Occipital lobe (tissue), 2 donors: Measurements from ENCODE around the gene GUCY1B1. TPM values are rescaled to one million over a fixed set of nuclear protein-coding genes. Genes with fewer than 3 reads are reported as not detected.
"Not testable (repeated sequence)": the region's sequence is repeated elsewhere in the genome, so short reads cannot be mapped to it uniquely, and the experiment has no call there.

Experiments
- DNase-seq: peaks from one replicate; lab custom pipeline; 2025; lab: John Stamatoyannopoulos, UW
- total RNA-seq: library from RNA; depleted of rRNA; stranded (reverse); fragments of >200 nt; gene quantifications from one replicate; pipeline ENCODE4 v1.2.3, GENCODE V29; 2014

GUCY1B1 gene
- total RNA-seq, 1 donor from 2014 or later, result 60.8 TPM

GRCh38 chr4:155761916-155762315, 3.1 kb downstream of the GUCY1B1 start:
- DNase-seq, result no peak

DNA sequence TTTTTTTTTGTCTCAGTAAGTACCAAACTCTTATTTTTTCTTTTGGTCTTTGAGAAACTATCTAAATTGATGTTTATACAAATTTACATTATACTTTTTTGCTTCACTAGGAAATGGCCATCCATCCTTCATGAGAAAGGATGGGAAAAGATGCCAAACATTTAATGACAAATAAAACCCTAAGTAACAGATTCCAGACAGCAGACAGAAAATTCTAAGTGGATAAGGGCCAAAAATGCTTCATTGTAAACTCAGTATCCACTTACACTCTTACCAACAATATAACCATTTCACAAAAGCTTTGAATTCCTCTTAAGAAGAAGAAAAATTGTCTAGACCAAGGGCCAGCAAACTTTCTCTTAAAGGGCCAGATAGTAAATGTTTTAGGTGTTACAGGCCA, 3.5 kb downstream of the GUCY1B1 start:
- no peak for DNase-seq

DNA sequence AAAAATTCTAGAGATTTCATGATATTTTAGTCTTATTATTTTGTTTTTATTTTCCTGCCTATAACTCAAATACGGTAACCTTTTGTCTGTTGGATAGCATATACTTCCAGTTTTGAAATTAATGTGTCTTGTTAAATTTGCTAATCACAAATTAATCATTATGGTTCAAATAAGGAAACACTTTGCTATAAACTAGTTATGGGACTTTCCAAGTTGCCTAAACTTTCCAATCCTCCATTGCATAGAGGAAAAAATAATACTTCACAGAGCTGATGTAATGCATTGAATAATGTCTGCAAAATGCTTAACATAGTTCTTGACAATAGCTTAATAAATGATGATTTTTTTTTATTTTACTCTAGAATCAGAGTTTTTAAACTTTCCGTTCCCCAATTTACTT, 4.7 kb downstream of the GUCY1B1 start:
- DNase-seq, result no peak

GRCh38 chr4:155765149-155765548, 6.3 kb downstream of the GUCY1B1 start:
- no peak for DNase-seq

- DNase-seq, result no peak
Measured at GRCh38 chr4:155766622-155767021, 7.8 kb downstream of the GUCY1B1 start.

GRCh38 chr4:155768370-155768769, 9.5 kb downstream of the GUCY1B1 start:
- DNase-seq, result no peak

- DNase-seq, result no peak
Measured at GRCh38 chr4:155769090-155769489, 10.3 kb downstream of the GUCY1B1 start.

GRCh38 chr4:155772459-155773195, 13.8 kb downstream of the GUCY1B1 start:
- no peak for DNase-seq

DNA sequence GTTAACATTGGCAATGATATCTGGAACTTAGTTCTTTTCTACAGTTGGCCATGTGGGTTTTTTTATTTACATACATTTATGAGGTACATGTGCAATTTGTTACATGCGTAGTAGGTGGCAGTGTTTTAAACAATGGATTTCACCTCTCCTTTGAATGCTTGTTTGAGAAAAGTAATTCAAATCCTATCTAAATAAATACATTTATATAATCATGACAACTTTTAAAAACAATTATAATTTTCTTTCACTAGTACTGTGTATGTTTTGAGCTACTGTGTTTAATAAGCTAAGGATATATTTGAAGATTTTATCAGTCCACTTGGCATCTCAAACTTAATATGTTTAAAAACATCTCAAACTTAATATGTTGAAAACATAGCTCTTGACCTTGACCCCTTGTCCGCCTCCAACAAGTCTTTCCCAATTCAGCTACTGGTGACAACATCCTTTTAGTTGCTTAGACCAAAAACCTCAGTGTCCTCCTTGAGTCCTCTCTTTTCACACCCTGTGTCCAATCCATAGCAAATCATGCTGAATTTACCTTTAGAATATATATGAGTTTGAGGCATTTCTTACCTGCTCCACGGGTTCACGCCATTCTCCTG, 14.5 kb downstream of the GUCY1B1 start:
- no peak for DNase-seq

DNA sequence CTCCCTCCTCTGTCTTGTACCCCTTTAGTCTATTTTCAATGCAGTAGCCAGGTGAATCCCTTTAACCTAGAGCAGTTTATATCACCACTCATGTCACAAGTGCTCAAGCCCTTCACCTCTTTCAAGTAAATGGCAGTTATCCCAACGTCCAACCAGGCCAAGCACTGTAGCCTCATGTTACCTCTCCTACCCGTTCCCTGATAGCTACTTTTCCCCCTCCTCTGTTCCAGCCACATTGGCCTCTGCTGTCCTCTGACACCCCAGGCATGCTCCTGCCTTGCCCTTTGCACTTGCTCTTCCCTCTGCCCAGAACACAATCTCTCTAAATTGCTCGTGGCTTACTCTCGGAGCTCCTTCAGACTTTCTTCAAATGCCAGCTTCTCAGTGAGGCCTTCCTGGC, 15.2 kb downstream of the GUCY1B1 start:
- DNase-seq, result no peak

GRCh38 chr4:155777971-155778735, 19.3 kb downstream of the GUCY1B1 start:
- no peak for DNase-seq

GRCh38 chr4:155780775-155781174, 22.0 kb downstream of the GUCY1B1 start:
- no peak for DNase-seq

DNA sequence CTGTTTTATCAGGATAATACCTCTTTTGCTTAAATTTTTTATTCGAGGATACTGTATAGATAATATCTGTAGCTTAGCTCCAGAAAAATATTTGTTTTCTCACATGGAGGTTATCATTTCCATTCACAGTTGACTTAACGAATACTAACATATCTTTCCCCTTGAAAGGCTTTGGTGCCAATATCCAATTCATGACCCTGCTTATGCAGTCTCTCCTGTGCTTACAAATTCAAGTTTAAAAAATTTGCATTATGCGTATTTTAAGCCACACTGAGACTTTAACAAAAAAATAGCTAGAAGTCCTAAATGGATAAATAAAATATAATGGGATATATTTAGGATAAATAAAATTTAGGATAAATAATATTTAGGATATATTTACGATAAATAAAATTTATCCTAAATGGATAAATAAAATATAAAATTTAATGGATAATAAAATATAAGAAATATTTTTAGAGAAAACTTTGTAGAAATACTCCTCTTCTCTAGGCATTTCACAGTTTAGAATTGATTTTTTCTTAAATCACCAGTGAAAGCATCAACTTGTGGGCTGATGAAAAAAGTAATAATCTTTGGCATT, 22.5 kb downstream of the GUCY1B1 start:
- DNase-seq, result no peak

GRCh38 chr4:155784637-155785036, 25.8 kb downstream of the GUCY1B1 start:
- DNase-seq, result no peak

- no peak for DNase-seq
Measured at GRCh38 chr4:155785828-155786227, 27.0 kb downstream of the GUCY1B1 start.

DNA sequence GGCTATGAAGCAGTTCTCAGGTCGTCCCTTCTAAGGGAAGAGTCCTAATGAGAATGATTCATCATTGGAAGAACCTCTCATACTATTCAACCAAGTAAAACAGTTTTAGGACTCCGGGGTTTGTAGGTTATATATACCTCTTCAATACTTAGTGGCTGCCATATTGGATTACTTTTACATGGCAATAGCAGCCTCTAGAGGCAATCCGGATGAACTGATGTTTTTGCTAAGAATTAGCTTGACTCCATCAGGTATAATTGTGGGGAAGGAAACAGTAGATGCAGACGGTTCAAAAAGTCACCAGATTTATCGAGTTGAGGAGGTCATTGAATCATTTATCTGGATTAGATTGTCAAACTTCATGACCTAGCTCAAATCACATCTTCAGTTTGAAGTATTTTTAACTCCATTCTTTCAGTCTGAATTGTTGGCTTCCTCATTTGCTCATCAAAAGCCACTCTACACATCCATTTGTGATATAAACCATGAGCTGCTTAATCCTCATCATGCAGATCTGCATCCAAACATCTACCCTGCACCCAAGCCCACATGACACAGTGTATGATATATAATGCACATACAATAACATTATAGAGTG, 28.4 kb downstream of the GUCY1B1 start:
- DNase-seq, result no peak

DNA sequence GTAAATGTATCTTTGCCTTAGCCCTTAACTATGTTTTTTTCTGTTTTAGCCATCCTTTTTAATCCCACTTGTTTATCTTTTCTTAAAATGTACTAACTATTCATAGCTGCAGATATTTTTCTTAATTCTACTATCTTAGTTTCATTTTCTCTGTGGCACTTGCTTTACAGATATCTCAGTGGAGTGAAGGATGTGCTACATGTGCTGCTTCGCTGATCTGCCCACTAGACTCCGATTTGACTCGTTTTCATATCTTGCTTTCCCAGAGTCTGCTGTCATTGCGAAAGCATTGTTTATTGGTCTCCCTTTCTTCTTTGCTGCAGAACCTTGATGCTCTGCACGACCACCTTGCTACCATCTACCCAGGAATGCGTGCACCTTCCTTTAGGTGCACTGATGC, 30.6 kb downstream of the GUCY1B1 start:
- DNase-seq, result no peak

DNA sequence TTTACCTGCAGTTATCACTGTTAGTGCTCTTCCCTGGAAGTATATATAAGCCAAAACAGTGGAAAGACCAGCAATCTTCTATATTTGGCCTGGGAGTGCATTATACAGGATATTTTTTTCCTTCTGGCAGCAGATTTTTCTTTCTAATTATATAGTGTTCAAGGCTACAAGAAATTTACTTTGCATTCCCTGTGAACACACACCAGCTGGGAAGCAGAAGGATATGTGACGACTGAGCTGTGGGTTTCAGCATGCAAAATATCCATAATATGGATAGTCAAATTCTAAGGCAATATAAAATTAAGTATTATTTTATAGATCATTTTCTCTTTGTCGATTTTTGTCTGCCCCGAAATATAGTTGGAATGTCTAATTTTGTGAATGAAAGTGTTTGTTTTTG, 31.2 kb downstream of the GUCY1B1 start:
- DNase-seq, result no peak

- no peak for DNase-seq
Measured at GRCh38 chr4:155794589-155795236, 35.9 kb downstream of the GUCY1B1 start.

DNA sequence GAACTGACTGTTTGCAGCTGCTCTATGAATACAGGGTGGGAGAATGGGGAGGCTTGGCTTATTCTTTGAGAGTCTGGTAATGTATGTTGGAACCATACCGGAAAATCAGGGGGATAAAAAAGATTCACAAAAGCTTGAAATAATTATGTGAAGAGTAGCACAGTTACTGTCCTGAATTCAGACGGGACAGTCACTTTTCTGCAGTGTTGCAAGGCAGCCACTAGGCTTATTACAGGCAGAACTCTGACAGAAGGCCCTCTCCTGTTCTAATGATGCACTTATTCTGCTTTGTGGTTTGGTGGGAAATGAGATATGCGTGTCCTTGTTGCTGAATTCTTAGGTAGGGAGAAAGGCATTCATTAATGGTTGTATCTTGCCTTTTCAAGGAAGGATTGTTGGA, 37.2 kb downstream of the GUCY1B1 start:
- DNase-seq, result no peak

GRCh38 chr4:155797581-155797980, 38.8 kb downstream of the GUCY1B1 start:
- not testable (repeated sequence) for DNase-seq
